Spinal cord (tissue), 10 donors: ENCODE measurements around the gene NSMCE4A. TPM values are rescaled to one million over a fixed set of nuclear protein-coding genes. Genes with fewer than 3 reads are reported as not detected.
"Not testable (repeated sequence)": the region's sequence is repeated elsewhere in the genome, so short reads cannot be mapped to it uniquely, and the experiment has no call there.

ENCODE experiments used
- DNase-seq, 6 donors: peaks; one replicate each; pipeline versions ENCODE4 v3.0.0 to v3.0.0-alpha.2; 2013 to 2015; ENCODE audit warnings: low spot score in 6 of 6, low read depth in 4 of 6
- H3K27ac ChIP-seq: one replicate; pipeline ENCODE4 v1.5.1; 2013; ENCODE audit warnings: low read depth, low read length, control low read depth
- H3K27me3 ChIP-seq: one replicate; pipeline ENCODE4 v1.6.1; 2013; ENCODE audit warnings: low read length; ENCODE audit not compliant: control insufficient read depth, insufficient read depth
- H3K36me3 ChIP-seq: one replicate; pipeline ENCODE4 v1.6.1; 2013; ENCODE audit warnings: low read length; ENCODE audit not compliant: control insufficient read depth, insufficient read depth
- H3K4me1 ChIP-seq: one replicate; pipeline ENCODE4 v1.6.1; 2013; ENCODE audit warnings: low read length; ENCODE audit not compliant: control insufficient read depth, insufficient read depth
- H3K4me3 ChIP-seq: one replicate; pipeline ENCODE4 v1.5.1; 2013; ENCODE audit warnings: low read depth, low read length, control low read depth
- H3K9me3 ChIP-seq: one replicate; pipeline ENCODE4 v1.6.1; 2013; ENCODE audit warnings: low read length; ENCODE audit not compliant: control insufficient read depth, insufficient read depth
- WGBS: methylation state at CpG from one replicate; pipeline ENCODE4 v1.1.5; 2013; ENCODE audit warnings: missing lambda C conversion rate; ENCODE audit not compliant: insufficient coverage; 5-methylcytosine and 5-hydroxymethylcytosine counted together
- polyA plus RNA-seq, 2 donors: library from polyadenylated mRNA; unstranded; fragments of 120-200 nt; gene quantifications; one replicate each; pipeline ENCODE4 v1.2.1, GENCODE V29; 2013; ENCODE audit not compliant: insufficient read length in 2 of 2
- total RNA-seq, 2 donors: library from RNA; depleted of rRNA in 1 of 2; stranded (reverse); fragments of 120-200 nt in 1 of 2; fragments of >200 nt in 1 of 2; gene quantifications; one replicate each; pipeline versions ENCODE4 v1.2.3 to v1.2.4, GENCODE V29; 2013 to 2014
- donor health status: healthy.

NSMCE4A gene
- total and polyA plus RNA-seq, 4 donors, result 49.0 to 63.4 (median 60.9) TPM

DNA sequence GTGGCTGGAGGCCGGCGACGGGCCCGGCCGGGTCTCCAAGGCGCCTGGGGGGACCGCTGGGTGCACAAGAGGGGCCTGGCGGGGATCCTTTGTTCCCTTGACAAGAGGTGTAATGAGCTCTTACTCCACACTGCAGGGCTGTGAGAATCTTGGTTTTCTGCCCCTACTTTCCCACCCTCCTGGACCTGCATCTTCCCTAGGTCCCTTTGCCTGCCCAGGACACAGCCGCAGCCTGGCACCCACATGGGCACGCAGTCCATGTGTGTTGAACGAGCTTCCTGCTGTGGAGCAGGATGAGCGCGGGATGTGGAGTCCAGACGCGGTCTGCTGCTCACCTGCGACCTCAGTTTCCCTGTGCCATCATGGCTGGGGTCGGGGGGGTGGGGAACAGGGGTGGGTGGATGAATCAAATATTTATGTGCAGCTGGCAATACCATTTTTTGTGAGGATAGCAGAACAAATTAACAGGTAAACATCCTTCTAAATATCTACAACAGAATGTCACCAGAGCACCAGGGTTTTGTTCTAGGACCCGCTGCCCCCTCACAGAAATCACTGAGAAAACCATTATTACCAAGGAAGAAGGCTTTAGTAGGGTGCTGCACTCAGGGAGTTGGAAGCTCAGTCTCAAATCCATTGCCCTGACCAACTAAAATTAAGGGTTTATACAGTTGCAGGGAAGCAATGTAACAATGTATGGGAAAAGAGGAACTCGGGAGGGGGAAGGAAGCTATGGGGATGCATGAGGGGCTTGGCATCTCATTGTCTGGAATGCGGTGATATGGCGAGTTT, 474 bp upstream of the NSMCE4A start:
- H3K9me3 ChIP-seq, result no peaks in the 10 kb centered on the region
- H3K4me1 ChIP-seq, result peaks cover 9% of the 10 kb centered on the region
- peaks cover 6% of the 10 kb centered on the region for H3K36me3 ChIP-seq
- peak overlapping the region; percentile 31 for H3K4me3 ChIP-seq
- H3K27me3 ChIP-seq, result no peaks in the 10 kb centered on the region
- WGBS, result 23% methylated on average over 16 of the region's 21 CpGs
- peak overlapping the region; percentile 90 for H3K27ac ChIP-seq
- no peak for DNase-seq

DNA sequence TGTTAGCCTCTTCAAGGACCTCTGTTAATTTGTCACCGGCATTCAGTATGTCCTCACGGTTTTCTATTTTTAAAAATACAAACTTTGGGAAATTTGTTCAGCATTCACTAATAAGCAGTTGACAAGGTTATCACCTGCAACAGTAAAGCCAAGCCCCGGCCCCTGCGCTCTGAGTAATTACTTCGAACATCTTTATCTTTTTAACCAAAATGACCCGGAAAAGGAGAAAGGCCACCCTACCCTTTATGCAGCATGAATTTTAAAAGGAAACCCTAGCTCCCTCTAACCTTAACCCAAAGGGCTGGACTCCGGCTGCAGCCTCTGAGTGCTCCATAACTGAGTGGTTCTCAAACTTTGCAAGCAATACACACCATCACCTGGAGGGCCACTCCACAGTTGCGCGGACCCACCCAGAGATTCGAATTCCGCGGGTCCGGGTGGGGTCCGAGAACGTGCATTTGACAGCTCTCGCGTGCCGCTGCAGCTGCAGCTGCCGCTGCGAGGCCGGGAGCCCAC, 940 bp downstream of the NSMCE4A start:
- DNase-seq, result no peak

DNA sequence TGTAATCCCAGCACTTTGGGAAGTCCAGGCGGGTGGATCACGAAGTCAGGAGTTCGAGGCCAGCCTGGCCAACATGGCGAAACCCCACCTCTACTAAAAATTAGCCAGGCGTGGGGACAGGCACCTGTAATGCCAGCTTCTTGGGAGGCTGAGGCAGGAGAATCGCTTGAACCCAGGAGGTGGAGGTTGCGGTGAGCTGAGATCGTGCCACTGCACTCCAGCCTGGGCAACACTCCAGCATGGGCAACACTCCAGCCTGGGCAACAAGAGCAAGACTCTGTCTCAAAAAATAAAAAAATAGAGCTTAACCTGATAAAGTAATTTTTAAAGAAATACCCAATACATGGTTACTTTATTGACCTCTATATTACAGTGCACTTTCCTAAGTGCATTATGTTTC, 5.9 kb downstream of the NSMCE4A start:
- H3K4me3 ChIP-seq, DNase-seq, H3K27me3 ChIP-seq, H3K27ac ChIP-seq, H3K4me1 ChIP-seq, H3K9me3 ChIP-seq: not testable (repeated sequence)
- WGBS, result 92% methylated on average over 6 of the region's 8 CpGs
- peaks cover 32% of the 10 kb centered on the region for H3K36me3 ChIP-seq

More for the DNA sequence above, 940 bp downstream of the NSMCE4A start:
- WGBS, result 3% methylated on average over 19 of the region's 21 CpGs
- Histone ChIP-seq H3K9me3 (no peaks in the 10 kb centered on the region), H3K27ac (peak overlapping the region; percentile 90), H3K4me3 (peak overlapping the region; percentile 31), H3K36me3 (peaks cover 18% of the 10 kb centered on the region), H3K27me3 (no peaks in the 10 kb centered on the region), H3K4me1 (peaks cover 9% of the 10 kb centered on the region)

DNA sequence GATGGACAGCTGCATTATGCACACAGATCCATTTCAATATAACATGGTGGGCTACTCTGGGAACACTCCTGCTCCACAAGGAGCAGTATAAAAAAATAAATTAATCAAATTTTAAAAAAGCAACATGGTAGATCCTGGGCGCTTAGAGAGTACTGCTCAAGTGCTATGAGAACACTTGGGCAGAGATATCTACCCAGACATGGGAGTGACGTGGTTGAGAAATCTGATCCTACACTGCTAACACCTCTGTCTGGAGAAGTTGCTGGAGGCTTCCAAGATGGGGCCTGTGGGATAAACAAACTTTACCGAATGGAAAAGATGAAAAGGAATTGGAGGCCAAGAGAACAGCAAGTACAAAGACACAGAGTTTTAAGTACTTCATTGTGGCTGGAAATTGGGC, 9.0 kb downstream of the NSMCE4A start:
- Histone ChIP-seq H3K9me3 (no peaks in the 10 kb centered on the region), H3K27me3 (no peaks in the 10 kb centered on the region), H3K4me1 (no peaks in the 10 kb centered on the region), H3K27ac (no peak overlapping the region), H3K36me3 (peaks cover 37% of the 10 kb centered on the region), H3K4me3 (no peak overlapping the region)
- no peak for DNase-seq
- WGBS, result 89% methylated on average over 1 of the region's 3 CpGs

DNA sequence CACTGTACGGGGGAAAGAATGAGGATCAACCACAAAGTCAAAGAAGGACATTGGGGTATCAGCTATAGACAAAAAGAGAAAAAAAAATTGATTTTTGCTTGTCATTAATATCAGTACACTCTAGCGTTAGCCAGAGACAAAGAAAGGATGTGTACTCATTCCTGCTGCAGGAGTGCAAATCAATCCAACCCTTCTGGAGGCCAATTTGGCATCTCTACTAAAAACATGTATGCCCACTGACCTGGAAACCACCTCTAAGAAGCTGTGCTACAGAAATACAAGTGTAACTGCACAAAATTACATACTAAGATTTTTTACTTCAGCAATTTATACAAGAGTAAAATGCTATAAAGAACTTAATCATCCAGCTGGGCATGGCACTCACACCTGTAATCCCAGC, 13.6 kb downstream of the NSMCE4A start:
- WGBS, result no CpG with 5 or more reads among the region's 2 CpGs
- H3K36me3 ChIP-seq, result peaks cover 16% of the 10 kb centered on the region

DNA sequence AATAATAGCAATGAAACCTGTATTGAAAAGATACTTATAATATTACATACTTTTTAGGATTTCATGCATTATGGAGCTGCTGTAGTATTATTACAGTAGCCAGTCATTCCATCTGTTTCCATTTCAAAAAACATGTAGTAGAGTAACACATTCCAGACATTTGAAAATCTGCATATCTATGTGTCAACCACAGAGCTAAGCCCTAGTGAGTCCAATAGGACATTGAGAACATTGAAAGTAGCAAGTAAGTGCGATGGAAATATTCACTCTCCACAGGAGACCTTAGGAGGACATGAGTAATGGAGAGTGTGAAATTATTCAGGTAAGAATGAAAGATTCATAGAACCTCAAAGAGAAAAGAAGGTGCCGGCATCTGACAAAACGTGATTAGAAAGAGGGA, 15.3 kb downstream of the NSMCE4A start:
- no peak for DNase-seq
- Histone ChIP-seq H3K9me3 (no peaks in the 10 kb centered on the region), H3K27ac (no peak overlapping the region), H3K36me3 (peaks cover 13% of the 10 kb centered on the region), H3K27me3 (no peaks in the 10 kb centered on the region), H3K4me3 (no peak overlapping the region), H3K4me1 (no peaks in the 10 kb centered on the region)
- no CpG with 5 or more reads among the region's 3 CpGs for WGBS

More for the DNA sequence above, 13.6 kb downstream of the NSMCE4A start:
- no peak for DNase-seq
- no peak overlapping the region for H3K4me3 ChIP-seq
- H3K4me1 ChIP-seq, result no peaks in the 10 kb centered on the region
- no peaks in the 10 kb centered on the region for H3K9me3 ChIP-seq
- no peak overlapping the region for H3K27ac ChIP-seq
- no peaks in the 10 kb centered on the region for H3K27me3 ChIP-seq

DNA sequence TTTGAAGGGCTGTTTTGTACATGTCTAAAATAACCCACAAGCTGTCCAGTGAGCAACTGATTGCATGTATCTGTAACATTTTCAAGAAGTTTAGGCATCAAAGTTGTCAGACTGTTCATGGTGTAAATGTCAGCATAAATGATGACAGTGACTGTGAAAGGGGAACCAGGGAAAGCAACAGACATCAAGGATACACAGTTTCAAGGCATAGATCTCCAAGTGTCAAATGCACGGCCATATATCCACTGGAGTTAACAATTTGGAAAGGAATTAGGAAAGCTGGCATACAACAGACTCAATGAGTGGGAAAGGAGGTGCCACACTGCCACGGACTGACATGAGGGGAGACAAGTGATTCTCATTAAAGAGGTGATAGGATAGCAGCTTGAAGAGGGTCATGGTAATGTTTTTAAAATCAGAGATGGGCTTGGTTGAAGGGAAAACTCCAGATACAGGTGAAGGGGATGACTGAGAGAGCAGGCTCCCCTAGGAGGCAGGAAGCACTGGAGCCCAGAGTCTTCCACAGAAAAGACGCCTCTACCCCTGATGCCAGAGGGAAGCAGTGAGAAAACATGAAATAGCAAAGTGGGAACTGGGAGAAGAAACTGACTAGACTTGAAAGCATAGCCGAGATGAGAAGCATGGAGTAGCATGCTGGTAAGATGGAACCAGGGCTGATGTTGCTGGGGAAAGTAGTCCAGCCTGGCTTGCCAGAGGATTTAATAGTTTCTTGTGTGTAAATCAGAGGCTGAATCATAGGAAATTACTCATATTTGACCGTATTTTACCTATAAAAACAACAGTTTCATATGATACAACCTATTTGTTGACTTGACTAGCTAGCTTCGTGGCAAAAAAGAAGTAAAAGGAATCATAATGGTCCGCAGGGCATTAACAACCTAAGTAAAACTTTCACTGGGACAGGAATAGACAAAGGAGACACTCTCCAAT, 18.6 kb downstream of the NSMCE4A start:
- Histone ChIP-seq H3K36me3 (peaks cover 5% of the 10 kb centered on the region), H3K27ac (no peak overlapping the region), H3K4me1 (no peaks in the 10 kb centered on the region), H3K4me3 (no peak overlapping the region), H3K27me3 (no peaks in the 10 kb centered on the region), H3K9me3 (no peaks in the 10 kb centered on the region)
- no peak for DNase-seq
- 83% methylated on average over 4 of the region's 7 CpGs for WGBS

DNA sequence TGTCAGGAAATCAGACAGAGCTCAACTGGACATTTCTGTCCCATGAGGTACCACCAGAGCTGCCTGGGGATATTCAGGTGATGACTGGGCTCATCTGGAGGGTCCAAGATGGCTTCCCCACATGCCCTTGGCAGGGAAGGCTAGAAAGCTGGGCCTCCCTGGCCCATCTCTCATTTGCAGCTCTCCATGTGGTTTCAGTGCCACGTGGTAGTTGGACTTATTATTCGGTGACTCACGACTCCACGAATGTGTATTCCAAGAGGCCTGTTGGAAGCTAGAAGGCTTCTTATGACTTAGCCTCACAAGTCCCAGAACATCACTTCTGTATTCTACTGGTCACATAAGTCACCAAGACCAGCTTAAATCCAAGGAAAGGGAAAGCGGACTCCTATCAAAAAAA, 22.8 kb downstream of the NSMCE4A start:
- Histone ChIP-seq H3K4me3 (no peak overlapping the region), H3K4me1 (no peaks in the 10 kb centered on the region), H3K27me3 (no peaks in the 10 kb centered on the region), H3K36me3 (peaks cover 3% of the 10 kb centered on the region), H3K27ac (no peak overlapping the region), H3K9me3 (no peaks in the 10 kb centered on the region)
- DNase-seq, result no peak
- 94% methylated on average over 2 of the region's 5 CpGs for WGBS

DNA sequence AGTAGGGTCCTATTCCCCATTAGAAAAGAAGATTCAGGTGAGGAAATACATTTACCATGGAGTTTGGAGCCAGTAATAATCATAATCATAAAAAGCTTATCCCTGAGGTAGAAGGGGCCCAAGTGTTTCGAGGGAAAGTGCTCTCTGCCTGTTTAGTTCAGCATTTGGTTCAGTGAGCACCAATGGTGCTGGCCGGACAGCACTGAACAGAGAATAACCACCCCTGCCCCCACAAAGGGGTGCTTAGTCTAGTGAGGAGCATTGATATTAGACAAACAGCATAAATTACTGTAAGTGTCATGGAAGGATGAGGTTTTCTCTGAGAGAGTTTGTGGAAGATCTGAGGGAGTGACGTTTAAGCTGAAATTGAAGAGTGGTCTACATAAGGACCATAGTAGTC, 25.6 kb downstream of the NSMCE4A start:
- no peaks in the 10 kb centered on the region for H3K4me1 ChIP-seq
- H3K4me3 ChIP-seq, result no peak overlapping the region
- WGBS, result 17% methylated on average over 1 of the region's 3 CpGs
- no peak overlapping the region for H3K27ac ChIP-seq
- no peak for DNase-seq
- H3K27me3 ChIP-seq, result no peaks in the 10 kb centered on the region
- no peaks in the 10 kb centered on the region for H3K36me3 ChIP-seq
- no peaks in the 10 kb centered on the region for H3K9me3 ChIP-seq
